H1 (cell line): ENCODE measurements around the gene BBX. TPM values are rescaled to one million over a fixed set of nuclear protein-coding genes. Genes with fewer than 3 reads are reported as not detected.

ENCODE experiments used
- CTCF ChIA-PET: fragments of 300-600 bp; sonication (Branson Sonifier 250); formaldehyde crosslinking; loops from one replicate; lab custom pipeline; 2021; ENCODE audit not compliant: partially characterized antibody; lab: Charles Lee
- POLR2A ChIA-PET: fragments of 300-600 bp; sonication (Branson Sonifier 250); formaldehyde crosslinking; loops from one replicate; lab custom pipeline; 2021; ENCODE audit warnings: inconsistent platforms; ENCODE audit not compliant: partially characterized antibody; lab: Charles Lee
- DNase-seq, 2 experiments: peaks; one replicate each; pipeline versions ENCODE4 v3.0.0 to v3.0.0-alpha.2; 2010 to 2022; ENCODE audit warnings: low spot score in 2 of 2, low read depth in 1 of 2, mixed read lengths in 1 of 2
- FAIRE-seq: peaks from 2 replicates; lab custom pipeline; 2011; peaks lifted over from hg19 to GRCh38; lab: Jason Lieb, UNC
- H2AFZ ChIP-seq: 2 replicates; pipeline ENCODE4 v1.8.1; 2012; ENCODE audit warnings: low read length, inconsistent platforms
- H2AK5ac ChIP-seq: 2 replicates; pipeline ENCODE4 v1.6.1; 2013; ENCODE audit warnings: low read depth, low read length
- H2BK120ac ChIP-seq: replicated peaks from 2 replicates; pipeline ENCODE3; 2013; ENCODE audit warnings: low read depth, low read length, inconsistent platforms
- H2BK12ac ChIP-seq: 2 replicates; pipeline ENCODE4 v1.6.1; 2013; ENCODE audit warnings: low read depth, low read length
- H2BK15ac ChIP-seq: 2 replicates; pipeline ENCODE4 v1.6.1; 2013; ENCODE audit warnings: low read length
- H2BK20ac ChIP-seq: 2 replicates; pipeline ENCODE4 v1.6.1; 2013; ENCODE audit warnings: low read length
- H2BK5ac ChIP-seq: 2 replicates; pipeline ENCODE4 v1.6.1; 2013; ENCODE audit warnings: low read depth, low read length
- H3K14ac ChIP-seq: 2 replicates; pipeline ENCODE4 v1.6.1; 2013; ENCODE audit warnings: inconsistent platforms; ENCODE audit not compliant: insufficient read length
- H3K18ac ChIP-seq: 2 replicates; pipeline ENCODE4 v1.6.1; 2013; ENCODE audit warnings: low read length; ENCODE audit errors: extremely low read depth
- H3K23ac ChIP-seq: 2 replicates; pipeline ENCODE4 v1.6.1; 2013; ENCODE audit warnings: inconsistent platforms; ENCODE audit not compliant: insufficient read length
- H3K23me2 ChIP-seq: 2 replicates; pipeline ENCODE4 v1.6.1; 2013; ENCODE audit warnings: low read depth, low read length
- H3K27ac ChIP-seq: 2 replicates; pipeline ENCODE4 v1.6.1; 2011; ENCODE audit warnings: low read depth, low read length, inconsistent platforms
- H3K27me3 ChIP-seq, 4 experiments: replicated peaks in 1 of 4; 1 replicate in 1 of 4; 2 replicates in 3 of 4; pipeline versions ENCODE4 v1.6.1 to v1.8.1; 2011 to 2013; ENCODE audit warnings: low read length in 3 of 4, mild to moderate bottlenecking in 3 of 4, inconsistent platforms in 2 of 4, mixed read lengths in 2 of 4, moderate library complexity in 1 of 4; ENCODE audit not compliant: control insufficient read depth in 3 of 4, insufficient read depth in 3 of 4; ENCODE audit errors: extremely low read depth in 1 of 4
- H3K36me3 ChIP-seq, 4 experiments: 2 replicates each; pipeline versions ENCODE4 v1.6.1 to v1.8.1; 2011 to 2013; ENCODE audit warnings: mild to moderate bottlenecking in 4 of 4, low read length in 3 of 4, moderate library complexity in 2 of 4, control low read depth in 1 of 4, inconsistent platforms in 1 of 4; ENCODE audit not compliant: insufficient read depth in 4 of 4, control insufficient read depth in 2 of 4
- H3K4ac ChIP-seq: replicated peaks from 2 replicates; pipeline ENCODE3; 2013; ENCODE audit warnings: low read length, low read depth, mixed read lengths, inconsistent platforms; ENCODE audit not compliant: insufficient read length
- H3K4me1 ChIP-seq, 4 experiments: replicated peaks in 1 of 4; 1 replicate in 1 of 4; 2 replicates in 3 of 4; pipeline versions ENCODE4 v1.6.1 to v1.8.1; 2011 to 2013; ENCODE audit warnings: low read length in 3 of 4, inconsistent platforms in 2 of 4, mixed read lengths in 1 of 4; ENCODE audit not compliant: insufficient read depth in 4 of 4, control insufficient read depth in 3 of 4
- H3K4me2 ChIP-seq, 2 experiments: 2 replicates each; pipeline versions ENCODE4 v1.6.1 to v1.8.1; 2011 to 2013; ENCODE audit warnings: low read depth in 2 of 2, low read length in 2 of 2, control low read depth in 1 of 2, inconsistent platforms in 1 of 2, mild to moderate bottlenecking in 1 of 2; ENCODE audit not compliant: insufficient read depth in 1 of 2
- H3K4me3 ChIP-seq, 4 experiments: fragments of 200-600, 300-600 bp in 1 of 4; sonication (generic), shearing (Covaris generic), sonication (Bioruptor Twin) in 1 of 4; 2 replicates each; pipeline versions ENCODE4 v1.5.1 to v1.8.1; 2011 to 2016; ENCODE audit warnings: low read length in 4 of 4, low read depth in 3 of 4, control low read depth in 2 of 4, inconsistent platforms in 2 of 4, mild to moderate bottlenecking in 2 of 4, mixed read lengths in 1 of 4, moderate library complexity in 1 of 4; ENCODE audit not compliant: insufficient read depth in 2 of 4; ENCODE audit errors: extremely low read depth in 1 of 4
- H3K56ac ChIP-seq: replicated peaks from 2 replicates; pipeline ENCODE3; 2013; ENCODE audit warnings: low read depth, mild to moderate bottlenecking, mixed read lengths, low read length, inconsistent platforms; ENCODE audit not compliant: insufficient read length
- H3K79me1 ChIP-seq: 2 replicates; pipeline ENCODE4 v1.6.1; 2013; ENCODE audit warnings: low read depth, low read length, control low read depth
- H3K79me2 ChIP-seq, 2 experiments: 2 replicates each; pipeline versions ENCODE4 v1.6.1 to v1.8.1; 2012 to 2013; ENCODE audit warnings: low read length in 2 of 2, mild to moderate bottlenecking in 2 of 2, inconsistent platforms in 1 of 2; ENCODE audit not compliant: insufficient read depth in 2 of 2, control insufficient read depth in 1 of 2
- H3K9ac ChIP-seq, 4 experiments: replicated peaks in 1 of 4; 1 replicate in 1 of 4; 2 replicates in 3 of 4; pipeline versions ENCODE4 v1.6.1 to v1.8.1; 2011 to 2013; ENCODE audit warnings: low read depth in 3 of 4, low read length in 3 of 4, control low read depth in 2 of 4, mild to moderate bottlenecking in 2 of 4, moderate library complexity in 2 of 4, inconsistent platforms in 1 of 4; ENCODE audit errors: extremely low read depth in 1 of 4
- H3K9me3 ChIP-seq, 2 experiments: 2 replicates each; pipeline versions ENCODE4 v1.6.1 to v1.8.1; 2012 to 2013; ENCODE audit warnings: mild to moderate bottlenecking in 2 of 2, moderate library complexity in 2 of 2, control low read depth in 1 of 2, inconsistent platforms in 1 of 2, low read depth in 1 of 2, low read length in 1 of 2, mixed read lengths in 1 of 2; ENCODE audit not compliant: insufficient read depth in 2 of 2
- H4K20me1 ChIP-seq, 2 experiments: replicated peaks in 1 of 2; 2 replicates each; pipeline versions ENCODE3 to v1.8.1; 2011 to 2013; ENCODE audit warnings: inconsistent platforms in 2 of 2, low read length in 2 of 2, mild to moderate bottlenecking in 1 of 2; ENCODE audit not compliant: insufficient read depth in 2 of 2, control insufficient read depth in 1 of 2
- H4K5ac ChIP-seq: 2 replicates; pipeline ENCODE4 v1.6.1; 2013; ENCODE audit warnings: low read length, low read depth, mixed read lengths, inconsistent platforms; ENCODE audit not compliant: insufficient read length
- H4K8ac ChIP-seq: 2 replicates; pipeline ENCODE4 v1.8.0; 2013; ENCODE audit warnings: mild to moderate bottlenecking, moderate library complexity, low read length, inconsistent platforms; ENCODE audit not compliant: insufficient read depth; ENCODE audit errors: extremely low read depth
- H4K91ac ChIP-seq: replicated peaks from 2 replicates; pipeline ENCODE3; 2013; ENCODE audit warnings: low read length, mixed read lengths, inconsistent platforms; ENCODE audit not compliant: insufficient read length
- BCL11A ChIP-seq, 2 experiments: IDR thresholded peaks; one replicate each; pipeline ENCODE4 v1.6.1; 2011; ENCODE audit warnings: low read depth in 2 of 2, low read length in 2 of 2, mild to moderate bottlenecking in 2 of 2
- BRCA1 ChIP-seq: IDR thresholded peaks from 2 replicates; pipeline ENCODE4 v1.6.1; 2012; ENCODE audit warnings: low read depth, low read length, improper control_type of control experiment
- CBX5 ChIP-seq: fragments of 300-800, 300-1000 bp; sonication (generic); IDR thresholded peaks from 2 replicates; pipeline ENCODE4 v1.7.1; 2016; ENCODE audit warnings: antibody characterized with exemption, low read length, low read depth
- CBX8 ChIP-seq: fragments of 300-800, 300-1000 bp; sonication (generic); IDR thresholded peaks from 2 replicates; pipeline ENCODE4 v1.7.1; 2016; ENCODE audit warnings: low read depth, low read length, borderline replicate concordance
- CHD2 ChIP-seq: IDR thresholded peaks from 2 replicates; pipeline ENCODE4 v1.6.1; 2012; ENCODE audit warnings: low read length, improper control_type of control experiment
- FOSL1 ChIP-seq: IDR thresholded peaks from 2 replicates; pipeline ENCODE4 v1.6.1; 2011; ENCODE audit warnings: mild to moderate bottlenecking, low read depth, low read length, moderate library complexity; ENCODE audit not compliant: insufficient read depth
- GTF2F1 ChIP-seq: IDR thresholded peaks from 2 replicates; pipeline ENCODE4 v1.6.1; 2012; ENCODE audit warnings: low read depth, low read length, improper control_type of control experiment, borderline replicate concordance
- KDM1A ChIP-seq: fragments of 200-600, 300-600 bp; sonication (generic); IDR thresholded peaks from 2 replicates; pipeline ENCODE4 v1.7.1; 2016; ENCODE audit warnings: mild to moderate bottlenecking, low read length, borderline replicate concordance
- KDM4A ChIP-seq: IDR thresholded peaks from one replicate; pipeline ENCODE4 v1.7.1; 2012; ENCODE audit warnings: low read depth, mild to moderate bottlenecking, moderate library complexity, low read length, inconsistent platforms; ENCODE audit not compliant: severe bottlenecking
- KDM5A ChIP-seq: fragments of 200-600 bp; IDR thresholded peaks from 2 replicates; pipeline ENCODE4 v1.7.1; 2012; ENCODE audit warnings: mild to moderate bottlenecking, low read length, inconsistent platforms, mixed read lengths
- PHF8 ChIP-seq: fragments of 200-600 bp; sonication (generic); conservative IDR thresholded peaks from 2 replicates; pipeline ENCODE4 v1.7.1; 2012; ENCODE audit warnings: low read depth, mild to moderate bottlenecking, inconsistent platforms, low read length, moderate library complexity
- RBBP5 ChIP-seq: IDR thresholded peaks from 2 replicates; pipeline ENCODE4 v1.7.1; 2012; ENCODE audit warnings: low read depth, mild to moderate bottlenecking, inconsistent platforms, low read length, moderate library complexity, borderline replicate concordance
- SP1 ChIP-seq: IDR thresholded peaks from 2 replicates; pipeline ENCODE4 v1.6.1; 2011; ENCODE audit warnings: low read depth, low read length
- TBP ChIP-seq: IDR thresholded peaks from 2 replicates; pipeline ENCODE4 v1.6.1; 2011; ENCODE audit warnings: low read depth, low read length, improper control_type of control experiment
- ZNF274 ChIP-seq: IDR thresholded peaks from 2 replicates; pipeline ENCODE4 v1.7.0; 2012; ENCODE audit warnings: low read length, borderline replicate concordance; ENCODE audit errors: extremely low read depth
- polyA plus RNA-seq, 7 experiments: library from polyadenylated mRNA; depleted of rRNA in 3 of 7; stranded (reverse) in 5 of 7; unstranded in 2 of 7; fragments of >200 nt in 5 of 7; fragments of 200-250 nt in 2 of 7; gene quantifications; 1 replicate in 5 of 7; 2 replicates in 1 of 7; 4 replicates in 1 of 7; pipeline versions ENCODE4 v1.2.1 to v1.2.3, GENCODE V29; 2011 to 2013; ENCODE audit warnings: missing spikeins in 2 of 7, mixed read lengths in 2 of 7
- total RNA-seq: library from RNA; stranded (reverse); fragmentation: NEBNext Ultra II Directional; extraction: Animal tissue kit (Norgen Biotek cat#: 25700); gene quantifications from 2 replicates; pipeline ENCODE4 v1.2.1, GENCODE V29; 2021
- TF ChIP-seq, protein P1 (sequence below): IDR thresholded peaks from 2 replicates; pipeline ENCODE4 v1.6.1; 2012; ENCODE audit warnings: inconsistent platforms

BBX gene
- total and polyA plus RNA-seq, 2 of the 8 experiments (the other 6 are each of a cell fraction or from before 2014, with no cell fraction given), result 11.0 to 42.5 TPM

DNA sequence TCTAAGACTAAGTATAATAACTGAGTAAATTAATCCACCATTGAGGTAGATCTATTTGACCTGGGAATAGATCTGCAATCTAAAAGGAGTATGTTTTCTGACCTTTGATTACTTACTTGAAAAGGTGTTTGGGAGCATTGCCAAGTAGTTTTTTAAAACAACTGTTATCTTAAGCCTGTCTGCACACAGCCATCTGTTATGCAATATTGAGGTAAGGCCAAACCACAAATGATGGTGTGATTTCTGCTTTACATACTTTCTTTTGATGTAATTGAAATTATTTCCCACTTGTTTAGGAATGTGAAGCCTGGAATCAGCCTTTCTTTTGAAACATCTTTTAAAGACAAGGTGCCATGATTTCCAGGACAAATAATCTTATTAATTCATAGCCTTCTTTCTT, 274.0 kb downstream of the BBX start:
- Histone ChIP-seq H3K27ac (no peak overlapping the region), H4K91ac (no peak overlapping the region), H3K4me3 (no peak overlapping the region), H4K8ac (no peak overlapping the region), H3K79me1 (no peaks in the 10 kb centered on the region), H3K79me2 (no peaks in the 10 kb centered on the region), H2BK15ac (no peak overlapping the region), H2BK120ac (no peak overlapping the region), H3K23ac (no peak overlapping the region), H3K56ac (no peak overlapping the region), H2BK20ac (no peak overlapping the region), H2BK5ac (no peak overlapping the region), H3K27me3 (no peaks in the 10 kb centered on the region), H3K9me3 (no peaks in the 10 kb centered on the region), H3K18ac (no peak overlapping the region), H3K23me2 (no peaks in the 10 kb centered on the region), H3K14ac (no peak overlapping the region), H3K36me3 (peaks cover 2 to 21% (median 11%) of the 10 kb centered on the region in 4 experiments; a peak in 6 of 8 replicates), H3K9ac (no peak overlapping the region), H3K4ac (no peak overlapping the region), H4K20me1 (peaks cover 0 to 2% of the 10 kb centered on the region in 2 experiments), H4K5ac (no peak overlapping the region), H2AK5ac (no peak overlapping the region), H3K4me2 (no peak overlapping the region), H2AFZ (no peak overlapping the region), H3K4me1 (no peaks in the 10 kb centered on the region), H2BK12ac (no peak overlapping the region)
- DNase-seq (no peak), FAIRE-seq (no peak)
- CTCF ChIA-PET, result interaction anchor here (0.6 kb wide), 1 partner anchor 405 kb away, joined by 6 read pairs; no protein-coding TSS in a partner anchor
- POLR2A ChIA-PET, result no interaction called here
- TF ChIP-seq KDM5A (no peak), ZNF274 (no peak), RBBP5 (no peak), KDM1A (no peak), CBX5 (no peak), PHF8 (no peak), CHD2 (no peak), GTF2F1 (no peak), KDM4A (no peak), CBX8 (no peak), BRCA1 (no peak), FOSL1 (no peak), SP1 (no peak), BCL11A (IDR thresholded peaks at IDR 0.05; ENCODE audit: low read depth in 2 of 2, low read length in 2 of 2) (no peak), TBP (no peak)
- TF ChIP-seq, protein P1, sequence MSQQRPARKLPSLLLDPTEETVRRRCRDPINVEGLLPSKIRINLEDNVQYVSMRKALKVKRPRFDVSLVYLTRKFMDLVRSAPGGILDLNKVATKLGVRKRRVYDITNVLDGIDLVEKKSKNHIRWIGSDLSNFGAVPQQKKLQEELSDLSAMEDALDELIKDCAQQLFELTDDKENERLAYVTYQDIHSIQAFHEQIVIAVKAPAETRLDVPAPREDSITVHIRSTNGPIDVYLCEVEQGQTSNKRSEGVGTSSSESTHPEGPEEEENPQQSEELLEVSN, result no peak
